Measurements from ENCODE around the gene CFL2.
"Not testable (repeated sequence)": the region's sequence is repeated elsewhere in the genome, so short reads cannot be mapped to it uniquely, and the experiment has no call there.

CFL2 gene

DNA sequence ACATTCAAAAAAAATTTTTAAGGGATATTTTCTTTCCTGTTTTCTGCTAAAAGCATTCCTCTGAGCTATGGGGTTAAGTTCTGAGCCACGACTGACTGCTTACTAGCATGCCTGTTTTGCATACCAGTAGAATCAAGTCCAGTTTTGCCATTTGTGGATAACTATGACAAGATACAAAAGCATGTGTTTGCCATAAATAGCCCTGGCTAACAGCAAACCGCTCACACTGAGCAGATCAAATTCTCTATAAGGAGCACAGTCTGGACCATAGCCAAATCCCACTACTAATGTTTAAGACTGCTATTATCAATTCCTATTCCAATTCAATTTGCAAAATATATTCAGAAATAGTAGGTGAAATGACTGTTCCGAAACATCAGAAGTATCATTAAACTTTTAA lies 3.2 kb downstream of the CFL2 start:
- no peak for DNase-seq

DNA sequence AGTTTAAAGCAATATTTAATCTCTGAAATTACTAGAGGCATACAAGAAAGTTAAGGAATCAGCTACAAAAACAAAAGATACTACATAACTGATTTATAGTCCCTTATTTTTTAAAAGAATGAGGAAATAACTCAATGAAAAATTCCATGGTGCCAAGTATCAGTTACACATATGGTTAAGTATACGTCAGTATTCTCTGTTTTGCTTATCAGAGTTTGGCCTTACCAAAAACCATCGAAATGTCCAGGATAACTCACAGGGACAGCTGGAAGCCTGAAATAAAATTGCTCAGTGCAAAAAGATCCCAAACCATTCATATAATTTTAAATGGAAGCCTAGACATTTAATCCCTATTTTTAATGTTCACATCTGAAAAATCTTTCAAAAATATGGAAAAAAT lies 3.6 kb downstream of the CFL2 start:
- DNase-seq: no peak

DNA sequence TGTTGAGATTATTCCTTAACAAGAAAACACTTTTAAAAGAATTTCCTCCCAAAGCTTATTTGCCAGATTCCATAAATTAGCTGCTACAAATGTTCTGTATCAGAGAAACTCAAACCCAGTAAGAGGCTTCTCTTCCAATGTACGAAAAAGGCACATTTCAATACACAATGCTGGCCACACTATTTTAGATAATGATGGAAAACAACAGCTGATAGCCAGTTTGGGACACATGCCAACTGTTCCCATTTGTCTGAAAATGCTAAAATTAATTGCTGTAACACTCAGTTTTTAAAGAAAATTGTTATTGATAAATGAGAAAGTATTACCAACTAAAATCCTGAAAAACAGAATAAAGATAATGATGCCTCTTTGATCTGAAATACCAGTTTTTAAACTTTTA lies 4.4 kb downstream of the CFL2 start:
- DNase-seq: no peak

DNA sequence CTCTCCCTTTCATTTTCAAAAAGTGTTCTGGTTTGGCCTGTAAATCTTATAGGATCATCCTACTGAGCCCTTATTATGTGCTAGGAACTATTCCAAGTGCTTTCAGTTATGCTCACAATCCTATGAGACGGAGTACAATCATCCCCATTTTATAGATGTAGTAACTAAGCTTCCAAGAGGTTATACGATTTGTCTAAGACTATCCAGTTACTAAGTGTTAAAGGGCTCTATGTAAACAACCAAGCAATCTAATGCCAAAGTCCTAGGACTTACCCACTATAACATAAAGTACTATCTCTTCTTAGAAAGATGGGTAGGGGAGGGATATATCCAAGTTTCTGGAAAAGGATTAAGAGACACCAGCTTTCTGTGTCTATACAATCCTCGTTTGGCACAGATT lies 6.7 kb downstream of the CFL2 start:
- DNase-seq: no peak

DNA sequence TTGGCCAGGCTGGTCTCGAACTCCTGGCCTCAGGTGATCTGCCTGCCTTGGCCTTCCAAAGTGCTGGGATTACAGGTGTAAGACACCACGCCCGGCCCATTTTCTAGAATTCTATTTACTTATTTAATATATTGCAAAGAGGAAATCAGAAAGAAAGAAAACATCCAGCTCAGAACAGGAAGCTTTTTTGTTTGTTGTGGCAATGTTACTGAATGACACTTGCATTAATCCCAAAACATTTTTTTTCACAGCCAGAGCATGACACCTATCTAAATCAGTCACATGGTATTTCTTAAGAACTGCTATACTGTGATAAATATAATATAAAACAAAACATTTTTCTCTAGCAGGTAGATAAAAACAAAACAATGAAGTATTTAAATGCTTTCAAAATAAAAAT lies 12.6 kb downstream of the CFL2 start:
- no peak for DNase-seq

DNA sequence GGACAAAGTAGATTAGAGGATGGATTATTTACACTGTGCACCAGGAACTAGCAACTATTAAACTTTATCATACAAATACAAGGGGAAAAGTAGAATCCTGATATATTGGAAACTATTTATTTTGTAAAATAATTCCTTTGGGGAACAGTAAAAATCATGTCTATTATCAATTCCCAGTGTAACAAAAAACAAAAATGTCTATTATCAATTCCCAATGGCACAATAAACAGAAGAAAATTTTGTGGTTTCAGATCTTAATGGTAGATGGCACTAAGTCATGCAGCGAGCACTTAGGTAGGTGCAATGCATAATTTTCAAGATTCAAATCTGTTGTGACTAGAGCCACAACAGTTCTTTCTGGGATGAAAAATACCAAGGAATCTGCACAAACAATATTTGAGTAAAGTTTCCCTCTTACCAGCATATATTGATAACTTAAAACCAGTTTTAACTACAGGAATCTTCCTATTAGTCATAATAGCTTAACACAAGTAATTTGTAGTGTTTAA lies 13.7 kb downstream of the CFL2 start:
- DNase-seq: no peak

DNA sequence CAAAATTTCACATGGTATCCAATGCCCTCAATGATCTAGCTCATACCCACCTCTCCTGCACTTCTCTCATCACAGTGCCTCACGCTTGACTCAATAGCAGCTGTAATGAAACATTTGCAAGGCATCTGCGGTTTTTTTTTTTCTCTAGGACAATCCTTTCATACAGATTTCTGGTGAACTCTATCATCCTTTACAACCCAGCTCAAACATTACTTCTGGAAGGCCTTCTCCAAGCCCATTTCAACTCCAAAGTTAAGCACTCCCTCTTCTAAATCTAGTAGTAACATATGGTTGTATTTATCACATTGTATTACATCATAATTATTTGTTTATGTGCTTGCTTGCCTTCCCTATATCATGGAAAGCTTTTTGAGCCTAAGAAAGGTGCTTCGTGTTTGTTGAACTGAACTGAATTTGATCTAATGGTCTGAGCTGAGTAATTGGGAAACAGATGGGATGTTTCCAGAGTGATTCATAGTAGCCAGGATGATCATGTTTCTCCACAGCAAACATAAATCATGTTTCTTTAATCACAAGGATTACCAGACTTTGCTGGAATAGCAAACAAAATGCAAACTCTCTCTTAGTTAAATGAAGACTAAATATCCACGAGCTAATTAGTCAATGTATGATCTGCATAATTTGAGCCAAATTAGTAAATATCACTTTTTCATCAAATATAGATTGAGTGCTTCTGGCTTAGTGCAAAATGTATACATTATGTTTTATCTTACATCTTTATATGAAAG lies 14.3 kb downstream of the CFL2 start:
- DNase-seq: no peak

DNA sequence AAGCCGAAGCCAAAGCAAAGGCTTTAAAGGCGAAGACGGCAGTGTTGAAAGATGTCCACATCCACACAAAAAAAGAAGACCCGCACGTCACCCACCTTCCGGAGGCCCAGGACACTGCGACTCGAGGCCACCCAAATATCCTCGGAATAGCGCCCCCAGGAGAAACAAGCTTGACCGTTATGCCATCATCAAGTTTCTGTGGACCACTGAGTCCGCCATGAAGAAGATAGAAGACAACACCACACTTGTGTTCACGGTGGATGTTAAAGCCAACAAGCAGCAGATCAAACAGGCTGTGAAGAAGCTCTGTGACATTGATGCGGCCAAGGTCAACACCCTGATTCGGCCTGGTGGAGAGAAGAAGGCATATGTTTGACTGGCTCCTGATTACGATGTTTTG lies 20.2 kb downstream of the CFL2 start:
- DNase-seq: not testable (repeated sequence)

DNA sequence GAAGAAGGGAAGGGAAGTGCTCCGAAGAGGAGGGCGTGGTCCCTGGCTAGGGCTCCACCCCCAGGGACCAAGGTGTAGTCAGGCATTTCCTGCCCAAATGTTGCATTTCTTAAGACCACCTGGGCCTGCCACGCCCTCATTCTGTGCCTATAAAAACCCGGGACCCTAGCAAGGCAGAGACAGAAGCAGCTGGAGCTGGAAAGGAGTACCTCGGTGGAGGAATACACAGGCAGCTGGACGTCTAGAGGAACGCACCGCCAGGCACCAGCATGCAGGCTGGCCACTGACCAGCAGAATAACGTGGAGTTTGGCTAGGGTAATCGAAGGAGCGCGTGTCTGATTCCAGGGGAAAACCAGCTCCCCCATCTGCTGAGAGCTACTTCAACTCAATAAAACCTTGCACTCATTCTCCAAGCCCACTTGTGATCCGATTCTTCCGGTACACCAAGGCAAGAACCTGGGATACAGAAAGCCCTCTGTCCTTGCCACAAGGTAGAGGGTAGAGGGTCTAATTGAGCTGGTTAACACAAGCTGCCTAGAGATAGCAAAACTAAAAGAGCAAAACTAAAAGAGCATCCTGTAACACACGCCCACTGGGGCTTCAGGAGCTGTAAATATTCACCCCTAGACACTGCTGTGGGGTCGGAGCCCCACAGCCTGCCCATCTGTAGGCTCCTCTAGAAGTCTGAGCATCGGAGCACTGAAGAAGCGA lies 21.0 kb downstream of the CFL2 start:
- peak; percentile 57 for DNase-seq

DNA sequence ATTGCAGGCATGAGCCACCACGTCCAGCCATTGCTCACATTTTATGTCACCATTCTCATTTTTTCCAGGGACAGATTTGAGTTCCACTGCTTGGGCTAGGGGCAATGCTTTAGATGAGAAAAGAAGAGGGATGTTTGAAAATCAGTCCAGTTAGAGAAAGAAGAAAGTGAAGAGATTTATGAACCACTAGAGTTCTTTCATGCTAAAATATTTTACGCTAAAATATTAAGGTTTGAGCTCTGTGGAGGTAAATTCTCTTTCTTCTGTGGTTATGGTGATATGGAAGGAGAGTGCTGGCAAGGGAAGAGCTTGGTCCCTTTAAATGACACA lies 21.5 kb downstream of the CFL2 start:
- DNase-seq: no peak

DNA sequence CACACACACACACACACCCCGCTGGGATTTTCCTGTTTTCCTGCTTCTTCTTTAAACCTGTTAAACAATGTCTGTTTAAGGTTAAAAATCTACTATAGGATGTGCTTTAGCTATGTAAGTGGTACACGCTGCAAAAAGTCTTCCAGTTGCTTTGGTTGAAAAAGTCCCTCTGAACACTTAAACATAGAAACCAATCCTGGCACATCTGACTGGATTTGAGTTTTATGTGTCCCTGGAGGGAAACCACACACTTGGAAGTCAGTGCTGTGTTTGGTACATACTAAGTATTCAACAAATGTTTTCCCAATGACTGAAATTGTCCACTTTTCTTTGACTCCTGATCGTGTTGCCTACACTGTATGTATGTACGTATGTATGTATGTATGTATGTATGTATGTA lies 22.0 kb downstream of the CFL2 start:
- no peak for DNase-seq

DNA sequence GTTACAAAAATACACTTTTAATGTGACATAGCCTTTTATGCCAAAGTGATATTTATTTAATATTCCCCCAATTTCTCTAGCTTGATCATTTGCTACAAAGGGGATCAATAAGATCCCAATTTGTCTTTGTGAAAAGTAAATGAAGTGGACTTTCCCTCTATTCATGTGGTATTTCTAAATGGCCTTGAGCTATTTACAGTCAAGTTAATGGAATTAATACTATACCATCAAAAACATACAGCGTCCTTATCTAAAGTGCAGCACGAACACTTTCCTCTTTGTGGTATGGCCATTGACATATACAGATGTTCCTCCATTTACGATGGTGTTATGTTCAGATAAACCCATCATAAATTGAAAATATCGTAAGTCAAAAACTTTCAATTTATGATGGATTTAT lies 23.2 kb downstream of the CFL2 start:
- DNase-seq: no peak

DNA sequence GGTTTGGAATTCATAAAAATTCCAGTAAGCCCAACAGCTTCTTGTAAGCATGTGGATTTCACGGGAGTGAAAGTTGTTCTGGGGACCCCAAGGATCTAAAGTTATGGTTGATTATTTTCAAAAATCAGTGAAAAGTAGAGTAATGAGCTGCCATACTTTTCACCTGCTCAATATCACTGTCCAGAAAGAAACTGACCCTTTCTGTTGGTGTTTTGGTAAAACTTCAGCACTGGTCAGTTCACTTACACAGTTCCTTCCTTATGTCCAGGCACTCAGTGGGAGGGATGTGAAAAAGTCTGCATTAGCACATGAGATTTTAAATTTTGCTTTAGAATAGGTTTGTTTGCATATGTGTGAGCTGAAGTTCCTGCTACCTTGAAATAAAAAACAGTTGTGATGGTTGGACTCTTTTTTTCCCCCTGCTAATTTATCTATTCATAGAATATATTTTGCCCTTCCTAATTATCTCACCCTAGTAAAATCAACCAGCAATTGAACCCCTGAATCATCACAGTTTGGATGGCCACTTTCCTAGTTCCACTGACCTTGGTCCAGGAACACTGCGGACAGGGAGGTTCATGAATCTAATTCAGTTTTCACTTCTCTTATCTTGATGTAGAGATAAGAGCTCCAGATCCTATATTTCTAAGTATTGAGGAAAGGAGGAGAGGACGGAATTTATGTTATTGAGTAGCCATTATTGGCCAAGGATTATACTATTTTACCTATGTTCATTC lies 25.8 kb downstream of the CFL2 start:
- no peak for DNase-seq

DNA sequence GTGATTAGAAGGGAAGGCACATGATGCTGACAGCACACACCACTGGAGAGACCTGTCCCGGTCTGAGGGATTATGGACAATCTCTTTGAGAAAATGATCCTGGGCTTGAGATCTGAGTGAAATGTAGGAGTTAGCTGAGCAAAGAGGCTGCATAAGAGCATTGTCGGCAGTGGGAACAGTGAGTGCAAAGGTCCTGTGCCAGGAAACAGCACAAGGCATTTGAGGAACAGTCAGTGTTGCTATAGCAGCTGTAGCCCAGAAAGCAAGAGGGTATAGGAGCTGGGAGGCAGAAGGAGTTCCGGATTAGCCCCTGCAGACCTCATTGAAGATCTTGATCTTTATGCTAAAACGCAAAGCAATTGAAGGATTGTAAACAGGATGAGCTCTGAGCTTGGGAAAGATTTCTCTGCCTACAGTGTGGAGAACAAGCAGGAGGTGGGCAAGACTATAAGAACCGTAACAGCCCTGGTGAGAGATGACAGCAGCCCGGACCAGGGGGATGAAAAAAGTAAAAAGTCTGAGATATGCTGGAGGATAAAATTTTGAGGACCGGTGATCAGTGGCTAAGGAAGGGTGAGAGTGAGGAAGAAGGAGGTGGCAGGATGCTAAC lies 28.5 kb downstream of the CFL2 start:
- no peak for DNase-seq

DNA sequence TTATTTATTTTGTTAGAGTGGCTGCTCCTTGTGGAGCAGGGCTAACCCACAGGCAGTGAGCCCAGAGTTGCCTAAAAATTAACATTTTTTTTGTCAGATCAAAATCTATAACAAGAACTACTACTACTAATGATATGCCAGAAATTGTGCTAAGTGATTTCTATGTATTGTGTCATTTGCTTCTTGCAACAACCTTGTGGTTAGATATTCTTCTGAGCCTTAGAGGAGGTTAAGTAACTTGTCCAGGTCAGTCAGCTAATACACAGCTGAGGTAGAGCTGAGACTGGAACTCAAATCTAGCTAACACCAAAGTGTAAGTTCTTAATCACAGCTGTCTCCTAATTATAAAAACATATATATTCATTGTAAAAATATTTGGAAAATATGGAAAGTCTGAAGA lies 29.8 kb downstream of the CFL2 start:
- DNase-seq: no peak

DNA sequence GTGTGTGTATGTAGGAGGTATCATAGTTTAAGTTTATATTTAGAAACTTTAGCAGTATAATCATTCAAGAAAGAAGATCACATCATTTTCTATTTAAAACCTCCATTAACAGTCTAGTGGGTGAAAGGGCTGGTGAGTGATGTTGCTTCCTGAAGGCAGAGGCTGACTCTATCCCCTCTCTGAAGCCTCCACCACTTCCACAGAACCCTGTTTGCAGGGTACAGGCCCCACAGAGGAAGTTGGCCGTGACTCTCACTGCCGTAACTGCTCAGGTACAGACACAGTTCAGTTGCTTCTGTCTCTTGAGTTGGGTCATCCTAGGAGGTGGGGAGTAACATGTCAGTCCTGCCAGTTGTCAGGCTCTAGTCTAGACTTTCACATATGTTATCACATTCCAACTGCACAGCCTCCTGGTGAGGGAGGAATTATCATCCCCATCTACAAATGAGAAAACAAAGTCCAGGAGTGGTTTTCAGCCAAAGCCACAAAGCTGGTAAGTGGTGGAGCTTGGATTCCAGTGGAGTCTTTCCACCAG lies 31.5 kb downstream of the CFL2 start:
- no peak for DNase-seq

DNA sequence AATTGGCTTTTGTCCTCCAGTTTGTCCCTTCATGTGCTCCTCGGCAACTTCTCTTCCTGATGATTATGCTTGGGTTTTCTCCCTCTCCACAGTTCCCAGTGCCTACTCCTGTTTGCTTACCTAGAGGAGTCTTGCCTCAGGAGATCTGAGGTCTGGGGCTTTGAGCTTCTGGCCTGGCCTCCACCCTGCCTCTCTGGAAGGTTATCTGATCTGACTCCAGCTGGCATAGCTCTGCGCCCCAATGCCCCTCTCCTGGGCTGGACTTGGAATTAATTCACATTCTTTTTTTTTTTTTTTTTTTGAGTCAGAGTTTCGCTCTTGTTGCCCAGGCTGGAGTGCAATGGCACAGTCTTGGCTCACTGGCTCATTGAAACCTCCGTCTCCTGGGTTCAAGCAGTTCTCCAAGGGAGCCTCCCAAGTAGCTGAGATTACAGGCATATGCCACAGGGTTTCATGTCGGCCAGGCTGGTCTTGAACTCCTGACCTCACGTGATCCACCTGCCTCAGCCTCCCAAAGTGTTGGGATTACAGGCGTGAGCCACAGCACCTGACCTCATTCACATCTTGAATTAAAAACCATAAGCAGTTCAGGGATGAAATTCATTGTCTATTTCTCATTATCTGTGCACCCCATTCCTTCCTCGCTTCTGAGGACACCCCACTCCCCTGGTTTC lies 33.5 kb downstream of the CFL2 start:
- no peak for DNase-seq

DNA sequence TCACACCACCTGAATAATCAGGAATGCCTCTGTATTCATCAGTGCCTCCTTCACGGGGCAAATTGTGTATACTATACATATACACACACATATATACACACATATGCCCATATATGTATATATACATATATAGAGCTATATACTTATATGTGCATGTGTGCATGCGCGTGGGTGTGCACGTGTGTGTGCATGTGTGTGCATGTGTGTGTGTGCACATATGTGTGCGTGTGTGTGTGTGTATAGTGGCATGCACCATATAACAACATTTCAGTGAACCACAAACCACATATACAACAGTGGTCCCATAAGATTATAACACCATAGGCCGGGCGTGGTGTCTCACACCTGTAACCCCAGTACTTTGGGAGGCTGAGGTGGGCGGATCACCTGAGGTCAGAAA lies 35.7 kb downstream of the CFL2 start:
- DNase-seq: no peak

DNA sequence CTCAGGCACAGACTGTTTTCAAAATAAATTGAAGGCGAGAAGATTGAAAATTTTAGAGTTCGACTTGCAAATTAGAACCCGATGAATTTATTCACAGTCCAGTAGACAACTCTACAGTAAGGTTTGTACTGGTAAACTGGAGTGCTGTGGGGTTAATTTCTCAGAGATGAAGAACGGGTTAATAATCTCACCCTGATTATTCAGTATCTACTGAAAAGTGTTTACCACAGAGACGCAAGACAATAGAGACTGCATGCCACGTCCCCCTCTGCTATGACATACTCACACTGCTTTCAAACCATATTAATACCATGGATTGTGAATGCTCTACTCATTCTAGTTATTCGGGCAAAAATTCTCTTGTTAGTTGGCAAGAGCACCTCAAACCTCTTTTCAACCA lies 36.1 kb downstream of the CFL2 start:
- DNase-seq: no peak

DNA sequence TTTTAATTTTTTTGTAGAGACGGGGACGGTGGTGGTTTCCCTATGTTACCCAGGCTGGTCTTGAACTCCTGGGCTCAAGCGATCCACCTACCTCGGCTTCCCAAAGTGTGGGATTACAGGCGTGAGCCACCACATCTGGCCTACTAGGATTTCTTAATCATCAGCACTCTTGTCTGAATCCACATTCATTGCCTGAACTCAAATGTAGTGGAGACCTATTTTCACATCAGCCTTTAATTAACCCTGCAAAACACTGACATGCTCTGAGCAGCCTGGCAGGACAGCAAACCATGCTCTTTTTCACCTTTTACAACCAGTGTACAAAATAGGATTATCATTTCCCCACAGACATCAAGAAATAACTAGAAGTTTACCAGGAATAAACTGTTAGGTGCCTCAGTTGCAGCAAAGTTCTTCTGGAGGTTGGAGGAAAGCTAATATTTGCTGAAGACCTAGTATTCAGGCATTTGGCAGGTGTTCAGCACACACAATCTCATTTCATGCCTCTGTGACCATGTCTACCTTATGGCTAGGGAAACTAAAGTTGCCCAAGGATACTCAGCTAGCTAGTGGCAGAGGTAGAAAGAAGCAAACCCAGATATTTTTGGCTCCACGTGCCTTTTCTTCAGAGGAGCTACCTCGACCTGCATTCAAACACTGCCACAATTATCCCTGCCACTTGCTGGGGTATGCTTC lies 37.7 kb downstream of the CFL2 start:
- DNase-seq: no peak

DNA sequence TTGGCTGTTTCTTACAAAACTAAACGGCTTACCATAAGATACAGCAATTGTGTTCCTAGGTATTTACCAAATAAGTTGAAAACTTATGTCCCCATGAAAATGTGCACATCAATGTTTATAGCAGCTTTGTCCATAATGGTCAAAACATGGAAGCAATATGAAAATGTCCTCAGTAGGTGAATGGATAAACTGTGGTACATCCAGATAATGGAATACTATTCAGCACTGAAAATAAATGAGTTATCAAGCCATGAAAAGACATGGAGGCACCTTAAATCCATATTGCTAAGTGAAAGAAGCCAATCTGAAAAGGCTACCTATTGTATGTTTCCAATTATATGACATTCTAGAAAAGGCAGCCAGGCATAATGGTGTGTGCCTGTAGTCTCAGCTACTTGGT lies 40.7 kb downstream of the CFL2 start:
- DNase-seq: no peak

DNA sequence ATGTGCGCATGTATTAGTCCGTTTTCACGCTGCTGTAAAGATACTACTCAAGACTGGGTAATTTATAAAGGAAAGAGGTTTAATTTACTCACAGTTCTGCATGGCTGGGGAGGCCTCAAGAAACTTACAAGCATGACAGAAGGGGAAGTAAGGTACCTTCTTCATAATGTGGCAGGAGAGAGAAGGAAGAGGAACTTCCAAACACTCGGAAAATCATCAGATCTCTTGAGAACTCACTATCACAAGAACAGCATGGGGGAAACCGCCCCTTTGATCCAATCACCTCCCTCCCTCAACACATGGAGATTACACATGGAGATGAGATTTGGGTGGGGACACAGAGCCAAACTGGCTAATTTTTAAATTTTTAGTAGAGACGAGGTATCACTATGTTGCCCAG lies 42.7 kb downstream of the CFL2 start:
- DNase-seq: no peak

Measured in right forelimb (tissue), 1 donor.